ENCODE data around the gene PAF1.

- TF ChIP-seq CEBPB (IDR thresholded peaks at IDR 0.05), result no peak
- no peak for TF ChIP-seq EP300 (IDR thresholded peaks at IDR 0.05; ENCODE audit: borderline replicate concordance)
Measured at GRCh38 chr19:39434123-39435076, 43.5 kb upstream of the PAF1 start.

Measured in Ishikawa (cell line).